Uterus (tissue), 4 donors: ENCODE measurements around the gene U2SURP. TPM values are rescaled to one million over a fixed set of nuclear protein-coding genes. Genes with fewer than 3 reads are reported as not detected.
"Not testable (repeated sequence)": the region's sequence is repeated elsewhere in the genome, so short reads cannot be mapped to it uniquely, and the experiment has no call there.

Experiments used
- DNase-seq, 2 donors: peaks; one replicate each; pipeline ENCODE4 v3.0.0-alpha.2; 2019 to 2020
- H3K27ac ChIP-seq, 2 donors: fragments of 200-600 bp; sonication (generic); 1 replicate in 1 of 2; 2 replicates in 1 of 2; pipeline ENCODE4 v1.5.1; 2016 to 2018
- H3K27me3 ChIP-seq, 2 donors: fragments of 200-600 bp; sonication (generic); one replicate each; pipeline ENCODE4 v1.5.1; 2018 to 2019; ENCODE audit warnings: control low read depth in 1 of 2
- H3K36me3 ChIP-seq, 2 donors: fragments of 200-600 bp; sonication (generic); one replicate each; pipeline ENCODE4 v1.5.1; 2019; ENCODE audit warnings: control low read depth in 1 of 2
- H3K4me1 ChIP-seq, 2 donors: fragments of 200-600 bp; sonication (generic); one replicate each; pipeline ENCODE4 v1.5.1; 2018 to 2019; ENCODE audit warnings: control low read depth in 1 of 2
- H3K4me3 ChIP-seq, 2 donors: fragments of 200-600 bp; sonication (generic); 1 replicate in 1 of 2; 2 replicates in 1 of 2; pipeline ENCODE4 v1.5.1; 2018 to 2019; ENCODE audit warnings: mild to moderate bottlenecking in 1 of 2
- H3K9me3 ChIP-seq, 2 donors: fragments of 200-600 bp; sonication (generic); one replicate each; pipeline ENCODE4 v1.5.1; 2019; ENCODE audit warnings: control low read depth in 1 of 2
- POLR2A ChIP-seq, 2 donors: fragments of 450-650 bp; IDR thresholded peaks; one replicate each; pipeline ENCODE4 v1.6.1; 2016; ENCODE audit warnings: antibody characterized with exemption in 2 of 2, mild to moderate bottlenecking in 1 of 2, moderate library complexity in 1 of 2
- intact Hi-C: fragments of 100-400 bp; cut with DNase I; formaldehyde crosslinking; loops from one replicate; pipeline ENCODE4 v1.15.1; 2023; ENCODE audit warnings: low total_unique reads
- total RNA-seq, 4 donors: library from RNA; depleted of rRNA in 3 of 4; stranded (reverse); fragments of >200 nt in 3 of 4; gene quantifications; one replicate each; pipeline versions ENCODE4 v1.1.0 to v1.2.4, GENCODE V29; 2014 to 2023
- TF ChIP-seq, protein P1 (sequence below), 4 experiments: fragments of 200-600 bp in 2 of 4; fragments of 450-650 bp in 2 of 4; sonication (generic) in 2 of 4; IDR thresholded peaks; one replicate each; pipeline ENCODE4 v1.5.1; 2016 to 2019; ENCODE audit warnings: antibody characterized with exemption in 4 of 4, mild to moderate bottlenecking in 2 of 4, moderate library complexity in 1 of 4
- donor health status: DM: yes; HTN: yes; CAD: no.

The U2SURP gene
- total RNA-seq, 4 donors from 2014 or later = 43.3 to 178 (median 87.2) TPM

DNA sequence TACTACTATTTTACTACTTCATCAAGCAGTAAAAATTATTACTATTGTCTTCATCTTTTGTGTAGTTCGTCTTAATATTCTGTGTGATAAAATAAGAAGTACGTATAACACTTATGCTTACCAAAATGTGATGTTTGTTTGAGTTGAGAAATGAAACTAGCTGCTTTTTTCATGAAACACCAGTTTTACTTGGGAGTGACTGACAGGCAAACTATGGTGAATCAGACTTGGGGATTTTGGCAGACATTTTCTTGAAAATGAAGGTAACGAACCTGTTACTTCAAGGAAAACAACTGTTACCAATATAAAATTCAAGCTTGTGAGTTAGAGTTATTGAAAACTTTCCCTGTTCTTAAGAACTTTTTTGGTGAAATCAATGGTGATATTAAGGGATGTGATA is 10.3 kb downstream of the U2SURP start:
- no peaks in the 10 kb centered on the region for H3K4me1 ChIP-seq

DNA sequence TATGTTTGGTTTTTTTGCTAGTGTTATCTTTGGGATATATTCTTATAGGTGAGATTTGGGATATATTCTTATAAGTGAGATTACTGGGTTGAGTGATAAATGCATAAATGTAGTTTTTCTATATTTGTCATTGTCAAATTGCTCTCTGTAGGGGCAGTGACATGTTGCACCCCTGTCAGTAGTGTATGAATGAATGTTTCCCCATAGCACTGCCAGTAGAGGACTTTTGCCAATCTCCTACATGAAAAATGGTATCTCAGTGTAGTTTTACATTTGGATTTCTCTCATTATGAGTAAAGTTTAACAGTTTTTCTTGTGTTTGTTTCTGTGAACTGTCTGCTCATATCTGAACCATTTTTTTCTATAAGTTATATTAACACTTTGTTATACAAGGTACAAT is 13.6 kb downstream of the U2SURP start:
- intact Hi-C loops = no loop called here
- DNase-seq = no peak
- Histone ChIP-seq H3K4me1 (no peaks in the 10 kb centered on the region), H3K27ac (no peak overlapping the region), H3K36me3 (no peaks in the 10 kb centered on the region), H3K4me3 (no peak overlapping the region), H3K9me3 (no peaks in the 10 kb centered on the region), H3K27me3 (no peaks in the 10 kb centered on the region)
- no peak for TF ChIP-seq POLR2A (IDR thresholded peaks at IDR 0.05)
- TF ChIP-seq, protein P1, sequence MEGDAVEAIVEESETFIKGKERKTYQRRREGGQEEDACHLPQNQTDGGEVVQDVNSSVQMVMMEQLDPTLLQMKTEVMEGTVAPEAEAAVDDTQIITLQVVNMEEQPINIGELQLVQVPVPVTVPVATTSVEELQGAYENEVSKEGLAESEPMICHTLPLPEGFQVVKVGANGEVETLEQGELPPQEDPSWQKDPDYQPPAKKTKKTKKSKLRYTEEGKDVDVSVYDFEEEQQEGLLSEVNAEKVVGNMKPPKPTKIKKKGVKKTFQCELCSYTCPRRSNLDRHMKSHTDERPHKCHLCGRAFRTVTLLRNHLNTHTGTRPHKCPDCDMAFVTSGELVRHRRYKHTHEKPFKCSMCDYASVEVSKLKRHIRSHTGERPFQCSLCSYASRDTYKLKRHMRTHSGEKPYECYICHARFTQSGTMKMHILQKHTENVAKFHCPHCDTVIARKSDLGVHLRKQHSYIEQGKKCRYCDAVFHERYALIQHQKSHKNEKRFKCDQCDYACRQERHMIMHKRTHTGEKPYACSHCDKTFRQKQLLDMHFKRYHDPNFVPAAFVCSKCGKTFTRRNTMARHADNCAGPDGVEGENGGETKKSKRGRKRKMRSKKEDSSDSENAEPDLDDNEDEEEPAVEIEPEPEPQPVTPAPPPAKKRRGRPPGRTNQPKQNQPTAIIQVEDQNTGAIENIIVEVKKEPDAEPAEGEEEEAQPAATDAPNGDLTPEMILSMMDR (IDR thresholded peaks at IDR 0.05) = no peak

More for the DNA sequence above, 10.3 kb downstream of the U2SURP start:
- TF ChIP-seq, protein P1 (IDR thresholded peaks at IDR 0.05) = no peak
- TF ChIP-seq POLR2A (IDR thresholded peaks at IDR 0.05) = no peak
- Histone ChIP-seq H3K9me3 (no peaks in the 10 kb centered on the region), H3K36me3 (no peaks in the 10 kb centered on the region), H3K27me3 (no peaks in the 10 kb centered on the region), H3K4me3 (no peak overlapping the region), H3K27ac (no peak overlapping the region)
- DNase-seq = no peak
- intact Hi-C loops = no loop called here

DNA sequence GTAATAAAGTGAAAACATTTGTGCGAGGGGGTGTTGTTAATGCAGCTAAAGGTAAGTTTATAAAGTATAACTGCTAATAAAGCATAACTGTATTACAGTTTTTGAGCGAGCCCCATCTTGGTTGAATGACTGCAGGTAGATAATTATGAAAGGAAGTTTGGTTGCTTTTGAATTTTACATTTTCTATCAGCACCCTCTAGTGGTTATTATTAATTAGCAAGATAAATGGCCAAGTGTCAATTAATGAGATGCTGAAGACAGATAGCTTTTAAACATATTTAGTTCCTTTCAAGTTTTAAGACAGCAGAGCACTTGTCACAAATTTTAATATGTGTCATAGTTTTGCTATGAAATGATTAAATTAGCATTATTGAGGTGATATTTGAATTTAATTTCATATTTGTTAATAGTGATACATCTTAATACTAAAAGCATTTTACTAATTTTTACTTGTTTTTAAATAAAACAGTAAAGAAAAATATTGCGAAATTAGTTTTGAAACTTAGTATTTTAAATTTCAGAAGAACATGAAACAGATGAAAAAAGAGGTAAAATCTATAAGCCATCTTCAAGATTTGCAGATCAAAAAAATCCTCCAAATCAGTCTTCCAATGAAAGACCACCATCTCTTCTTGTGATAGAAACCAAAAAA is 15.1 kb downstream of the U2SURP start:
- no peak overlapping the region for H3K4me3 ChIP-seq
- no peaks in the 10 kb centered on the region for H3K27me3 ChIP-seq
- intact Hi-C loops = no loop called here
- TF ChIP-seq, protein P1 (IDR thresholded peaks at IDR 0.05) = peak; percentile 13 to 39 (median 20)
- TF ChIP-seq POLR2A (IDR thresholded peaks at IDR 0.05) = no peak
- DNase-seq = no peak
- no peaks in the 10 kb centered on the region for H3K36me3 ChIP-seq
- H3K27ac ChIP-seq = no peak overlapping the region
- no peaks in the 10 kb centered on the region for H3K9me3 ChIP-seq
- no peaks in the 10 kb centered on the region for H3K4me1 ChIP-seq

DNA sequence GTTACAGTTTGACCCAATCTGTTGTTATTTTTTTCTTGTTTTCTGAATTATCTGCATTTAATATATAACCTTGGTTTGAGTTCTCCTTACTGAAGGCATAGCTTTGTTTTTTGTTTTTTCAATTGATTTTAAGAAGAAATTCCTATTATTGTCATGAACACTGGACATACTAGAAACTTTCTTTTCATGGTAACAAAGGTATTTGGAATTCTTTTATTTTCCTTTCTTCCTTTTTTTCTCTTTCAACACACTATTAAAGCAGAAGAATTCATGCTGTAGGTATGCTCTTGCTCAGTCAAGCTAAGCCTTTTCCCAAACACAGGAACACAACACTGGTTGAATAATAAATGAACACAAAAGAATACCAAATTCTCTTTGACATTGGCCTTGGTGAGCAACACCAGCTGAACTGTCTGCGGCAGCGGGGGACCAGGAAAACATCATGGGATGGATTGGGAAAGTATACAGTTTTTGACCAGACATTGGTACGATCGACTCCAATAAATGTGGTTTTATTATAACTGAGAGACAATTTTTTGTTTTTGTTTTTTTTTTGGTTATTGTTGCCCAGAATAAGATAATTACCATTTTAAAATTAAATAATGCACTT is 23.1 kb downstream of the U2SURP start:
- Histone ChIP-seq H3K27me3 (no peaks in the 10 kb centered on the region), H3K36me3 (no peaks in the 10 kb centered on the region), H3K4me1 (no peaks in the 10 kb centered on the region), H3K9me3 (no peaks in the 10 kb centered on the region), H3K4me3 (no peak overlapping the region), H3K27ac (no peak overlapping the region)
- intact Hi-C loops = no loop called here
- TF ChIP-seq, protein P1 (IDR thresholded peaks at IDR 0.05) = no peak
- no peak for TF ChIP-seq POLR2A (IDR thresholded peaks at IDR 0.05)
- no peak for DNase-seq

DNA sequence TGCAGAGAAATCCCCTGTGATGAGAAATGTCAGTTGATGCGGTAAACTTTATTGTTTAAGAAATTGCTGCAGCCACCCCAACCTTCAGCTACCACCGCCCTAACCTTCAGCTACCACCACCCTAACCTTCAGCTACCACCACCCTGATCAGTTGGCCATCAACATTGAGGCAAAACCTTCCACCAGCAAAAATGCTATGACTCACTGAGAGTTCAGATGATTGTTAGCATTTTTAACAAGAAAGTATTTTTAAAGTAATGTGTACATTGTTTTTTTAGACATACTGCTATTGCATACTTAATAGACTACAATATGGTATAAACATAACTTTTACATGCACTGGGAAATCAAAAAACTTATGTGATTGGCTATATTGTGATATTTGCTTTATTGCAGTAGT is 30.0 kb downstream of the U2SURP start:
- no peak for DNase-seq
- Histone ChIP-seq H3K4me1 (no peaks in the 10 kb centered on the region), H3K27me3 (no peaks in the 10 kb centered on the region), H3K36me3 (no peaks in the 10 kb centered on the region), H3K9me3 (no peaks in the 10 kb centered on the region), H3K4me3 (no peak overlapping the region), H3K27ac (no peak overlapping the region)
- intact Hi-C loops = no loop called here
- TF ChIP-seq POLR2A (IDR thresholded peaks at IDR 0.05) = no peak
- TF ChIP-seq, protein P1 (IDR thresholded peaks at IDR 0.05) = no peak

DNA sequence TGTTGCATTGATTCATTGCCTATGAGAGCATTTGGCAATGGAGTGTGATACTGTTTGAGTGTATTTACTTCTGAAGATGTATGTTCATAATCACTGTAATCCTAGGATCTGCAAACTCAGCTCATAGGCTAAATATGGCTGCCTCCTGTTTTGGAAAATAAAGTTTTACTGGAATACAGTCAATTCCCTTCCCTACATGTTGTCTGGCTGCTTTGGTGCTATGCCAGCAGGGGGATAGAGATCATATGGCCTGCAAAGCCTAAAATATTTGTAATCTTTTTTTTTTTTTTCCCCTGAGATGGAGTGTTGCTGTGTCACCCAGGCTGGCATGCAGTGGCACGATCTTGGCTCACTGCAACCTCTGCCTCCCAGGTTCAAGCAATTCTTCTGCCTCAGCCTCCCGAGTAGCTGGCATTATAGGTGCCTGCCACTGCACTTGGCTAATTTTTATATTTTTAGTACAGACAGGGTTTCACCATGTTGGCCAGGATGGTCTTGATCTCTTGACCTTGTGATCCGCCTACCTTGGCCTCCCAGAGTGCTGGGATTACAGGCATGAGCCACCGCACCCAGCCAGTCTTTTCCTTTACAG is 30.5 kb downstream of the U2SURP start:
- H3K4me3 ChIP-seq, H3K27ac ChIP-seq, H3K36me3 ChIP-seq, H3K4me1 ChIP-seq, H3K9me3 ChIP-seq, intact Hi-C loops, H3K27me3 ChIP-seq, DNase-seq: not testable (repeated sequence)
